NCI-H187 (cell line): ENCODE measurements around the gene ZNF511.
"Not testable (repeated sequence)": the region's sequence is repeated elsewhere in the genome, so short reads cannot be mapped to it uniquely, and the experiment has no call there.

Experiments
- DNase-seq, 2 experiments: peaks; one replicate each; lab custom pipeline; 2025; lab: John Stamatoyannopoulos, UW

ZNF511 gene

DNA sequence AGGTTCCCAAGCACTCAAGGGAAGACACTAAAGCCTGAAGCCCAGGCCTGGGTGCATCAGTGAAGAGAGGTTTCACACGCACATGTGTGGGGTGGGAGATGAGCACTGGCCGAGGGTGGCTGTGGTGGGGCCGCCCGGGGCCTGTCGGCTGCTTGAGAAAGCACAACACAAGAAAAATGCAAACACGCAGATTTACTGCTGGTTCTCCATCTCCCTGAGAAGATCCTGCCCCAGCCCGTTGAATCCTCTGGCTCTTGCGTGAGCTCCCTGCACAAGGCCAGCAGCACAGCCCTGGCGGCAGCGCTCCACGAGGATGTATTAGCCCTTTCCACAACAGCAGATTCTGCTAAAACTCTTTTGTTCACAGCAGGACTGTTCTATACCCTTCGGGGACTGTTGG, 6.2 kb downstream of the ZNF511 start:
- no peak for DNase-seq

DNA sequence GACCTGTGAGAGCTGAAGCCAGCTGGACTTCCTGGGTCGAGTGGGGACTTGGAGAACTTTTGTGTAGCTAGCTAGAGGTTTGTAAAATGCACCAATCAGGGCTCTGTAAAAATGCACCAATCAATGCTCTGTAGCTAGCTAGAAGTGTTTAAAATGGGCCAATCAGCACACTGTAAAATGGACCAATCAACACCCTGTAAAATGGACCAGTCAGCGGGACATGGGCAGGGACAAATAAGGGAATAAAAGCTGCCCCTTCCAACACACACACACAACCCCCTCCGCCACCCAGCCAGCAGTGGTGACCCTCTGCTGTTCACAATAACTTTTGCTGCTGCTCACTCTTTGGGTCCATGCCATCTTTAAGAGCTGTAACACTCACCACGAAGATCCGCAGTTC, 7.1 kb downstream of the ZNF511 start:
- no peak for DNase-seq

DNA sequence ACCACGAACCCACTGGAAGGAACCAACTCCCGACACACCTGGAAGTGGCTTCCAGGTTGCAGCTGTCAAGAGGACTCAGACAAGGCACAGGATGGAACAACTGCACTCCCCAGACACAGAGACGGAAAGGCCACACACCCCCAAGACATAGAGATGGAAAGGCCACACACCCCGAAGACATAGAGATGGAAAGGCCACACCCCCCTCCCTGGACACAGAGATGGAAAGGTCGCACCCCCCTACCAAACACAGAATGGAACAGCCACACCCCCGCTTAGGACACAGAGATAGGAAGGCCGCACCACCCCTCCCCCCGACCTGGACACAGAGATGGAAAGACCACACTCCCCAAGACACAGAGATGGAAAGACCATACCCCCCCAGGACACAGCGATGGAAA, 7.6 kb downstream of the ZNF511 start:
- DNase-seq = no peak

DNA sequence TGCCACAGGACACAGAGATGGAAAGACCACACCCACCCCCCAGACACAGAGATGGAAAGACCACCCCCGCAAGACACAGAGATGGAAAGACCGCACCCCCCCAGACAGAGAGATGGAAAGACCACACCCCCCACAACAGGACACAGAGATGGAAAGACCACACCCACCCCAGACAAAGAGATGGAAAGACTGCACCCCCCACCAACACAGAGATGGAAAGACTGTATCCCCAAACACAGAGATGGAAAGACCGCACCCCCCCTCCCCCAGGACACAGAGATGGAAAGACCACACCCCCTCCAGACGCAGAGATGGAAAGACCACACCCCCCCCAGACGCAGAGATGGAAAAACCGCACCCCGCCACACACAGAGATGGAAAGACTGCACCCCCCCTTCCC, 8.0 kb downstream of the ZNF511 start:
- DNase-seq = no peak

DNA sequence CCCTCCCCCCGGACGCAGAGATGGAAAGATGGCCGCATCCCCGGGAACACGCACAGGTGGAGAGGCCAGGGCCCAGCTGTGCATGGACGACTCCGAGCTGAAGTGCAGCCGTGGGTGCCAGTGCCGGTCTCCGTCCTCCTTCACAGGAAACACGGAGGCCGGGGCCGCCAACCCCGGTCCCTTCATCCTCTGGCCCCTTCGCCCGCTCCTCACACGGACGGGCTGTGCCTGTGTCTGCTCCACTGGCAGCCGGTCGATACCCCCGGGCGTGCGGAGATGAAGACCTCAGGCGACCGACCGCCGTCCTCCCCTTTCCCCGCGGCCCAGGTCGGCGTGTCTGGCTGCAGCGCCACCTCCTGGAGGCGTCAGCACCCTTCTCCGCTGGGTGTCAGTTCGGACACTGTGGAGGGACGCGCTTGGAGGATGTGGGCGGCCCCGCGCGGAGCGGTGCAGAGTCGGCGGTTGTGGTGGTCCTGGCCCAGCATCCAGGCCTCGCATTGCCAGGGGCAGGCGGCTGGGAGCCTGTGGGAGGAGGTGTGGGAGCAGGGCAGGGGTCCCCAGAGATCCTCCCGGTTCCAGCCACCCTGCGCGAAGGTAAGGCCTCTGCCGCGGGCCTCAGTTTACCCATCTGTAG, 9.9 kb downstream of the ZNF511 start:
- peak; percentile 45 to 51 for DNase-seq

DNA sequence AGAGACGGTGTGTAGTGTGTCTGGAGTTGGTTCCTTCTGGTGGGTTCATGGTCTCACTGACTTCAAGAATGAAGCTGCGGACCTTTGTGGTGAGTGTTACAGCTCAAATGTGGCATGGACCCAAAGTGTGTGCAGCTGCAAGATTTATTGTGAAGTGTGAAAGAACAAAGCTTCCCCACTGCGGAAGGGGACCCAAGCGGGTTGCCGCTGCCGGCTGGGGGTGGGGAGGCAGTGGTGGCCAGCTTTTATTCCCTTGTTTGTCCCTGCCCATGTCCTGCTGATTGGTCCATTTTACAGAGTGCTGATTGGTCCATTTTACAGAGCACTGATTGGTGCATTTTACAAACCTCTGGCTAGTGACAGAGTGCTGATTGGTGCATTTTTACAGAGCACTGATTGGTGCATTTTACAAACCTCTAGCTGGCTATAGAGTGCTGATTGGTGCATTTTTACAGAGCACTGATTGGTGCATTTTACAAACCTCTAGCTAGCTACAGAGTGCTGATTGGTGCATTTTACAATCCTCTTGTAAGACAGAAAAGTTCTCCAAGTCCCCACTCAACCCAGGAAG, 12.2 kb downstream of the ZNF511 start:
- DNase-seq = not testable (repeated sequence)

DNA sequence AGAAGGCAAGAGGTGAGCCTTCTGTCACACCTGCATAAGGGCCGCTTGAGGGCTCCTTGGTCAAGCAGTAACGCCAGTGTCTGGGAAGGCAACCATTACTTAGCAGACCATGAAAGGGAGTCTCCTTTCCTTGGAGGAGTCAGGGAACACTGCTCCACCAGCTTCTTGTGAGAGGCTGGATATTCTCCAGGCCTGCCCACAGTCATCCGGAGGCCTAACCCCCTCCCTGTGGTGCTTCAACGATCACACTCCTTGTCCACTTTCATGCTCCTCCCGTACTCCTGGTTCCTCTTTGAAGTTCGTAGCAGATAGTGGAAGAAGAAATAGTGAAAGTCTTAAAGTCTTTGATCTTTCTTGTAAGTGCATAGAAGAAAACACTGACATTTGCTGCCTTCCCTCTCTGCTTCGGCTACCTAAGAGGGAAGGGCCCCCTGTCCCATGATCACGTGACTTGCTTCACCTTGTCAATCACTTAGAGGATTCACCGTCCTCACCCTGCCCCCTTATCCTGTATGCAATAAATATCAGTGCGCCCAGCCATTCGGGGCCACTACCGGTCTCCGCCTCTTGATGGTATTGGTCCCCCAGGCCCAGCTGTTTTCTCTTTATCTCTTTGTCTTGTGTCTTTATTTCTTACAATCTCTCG, 13.5 kb downstream of the ZNF511 start:
- DNase-seq = not testable (repeated sequence)

DNA sequence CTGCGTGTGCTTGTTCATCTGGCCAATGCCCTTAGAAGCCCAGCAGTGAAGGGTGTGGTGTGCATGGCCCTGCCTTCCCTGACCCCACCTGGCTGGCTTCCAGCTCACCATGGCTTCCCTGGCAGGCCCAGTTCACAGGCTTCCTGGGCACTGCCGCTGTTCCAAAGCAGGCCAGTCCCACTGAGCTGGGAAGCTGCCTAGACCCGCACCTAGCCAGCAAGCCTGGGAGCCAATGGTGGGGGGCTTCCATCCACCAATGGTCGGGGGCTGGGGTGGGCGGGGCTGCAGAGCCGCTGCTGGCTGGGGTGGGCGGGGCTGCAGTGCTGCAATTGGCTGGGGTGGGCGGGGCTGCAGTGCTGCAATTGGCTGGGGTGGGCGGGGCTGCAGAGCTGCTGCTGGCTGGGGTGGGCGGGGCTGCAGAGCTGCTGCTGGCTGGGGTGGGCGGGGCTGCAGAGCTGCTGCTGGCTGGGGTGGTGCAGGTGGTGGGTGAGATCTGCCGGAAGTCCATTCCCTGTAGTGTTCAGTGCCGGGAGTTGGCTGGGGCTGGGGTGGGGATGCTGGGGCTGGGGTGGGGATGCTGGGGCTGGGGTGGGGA, 15.6 kb downstream of the ZNF511 start:
- peak; percentile 21 to 52 for DNase-seq

DNA sequence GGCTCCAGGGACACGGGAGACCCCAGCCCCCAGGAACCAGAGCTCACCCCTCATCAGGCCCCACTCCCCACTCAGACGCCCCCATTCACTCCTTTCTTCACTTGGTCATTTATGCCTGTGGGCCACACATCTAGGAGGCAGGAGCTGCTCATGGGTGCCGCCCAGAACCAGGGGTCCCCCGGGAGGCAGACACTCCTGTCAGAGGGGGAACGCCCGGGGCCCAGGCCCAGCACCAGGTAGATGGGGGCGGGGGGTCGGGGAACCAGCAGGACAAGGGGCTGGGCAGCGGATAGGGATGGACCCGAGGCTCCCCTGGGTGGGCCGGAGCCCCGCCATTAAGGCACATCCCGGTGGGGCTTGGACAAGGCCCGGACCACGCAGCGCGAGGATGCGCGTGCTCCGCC, 16.1 kb downstream of the ZNF511 start:
- no peak for DNase-seq

DNA sequence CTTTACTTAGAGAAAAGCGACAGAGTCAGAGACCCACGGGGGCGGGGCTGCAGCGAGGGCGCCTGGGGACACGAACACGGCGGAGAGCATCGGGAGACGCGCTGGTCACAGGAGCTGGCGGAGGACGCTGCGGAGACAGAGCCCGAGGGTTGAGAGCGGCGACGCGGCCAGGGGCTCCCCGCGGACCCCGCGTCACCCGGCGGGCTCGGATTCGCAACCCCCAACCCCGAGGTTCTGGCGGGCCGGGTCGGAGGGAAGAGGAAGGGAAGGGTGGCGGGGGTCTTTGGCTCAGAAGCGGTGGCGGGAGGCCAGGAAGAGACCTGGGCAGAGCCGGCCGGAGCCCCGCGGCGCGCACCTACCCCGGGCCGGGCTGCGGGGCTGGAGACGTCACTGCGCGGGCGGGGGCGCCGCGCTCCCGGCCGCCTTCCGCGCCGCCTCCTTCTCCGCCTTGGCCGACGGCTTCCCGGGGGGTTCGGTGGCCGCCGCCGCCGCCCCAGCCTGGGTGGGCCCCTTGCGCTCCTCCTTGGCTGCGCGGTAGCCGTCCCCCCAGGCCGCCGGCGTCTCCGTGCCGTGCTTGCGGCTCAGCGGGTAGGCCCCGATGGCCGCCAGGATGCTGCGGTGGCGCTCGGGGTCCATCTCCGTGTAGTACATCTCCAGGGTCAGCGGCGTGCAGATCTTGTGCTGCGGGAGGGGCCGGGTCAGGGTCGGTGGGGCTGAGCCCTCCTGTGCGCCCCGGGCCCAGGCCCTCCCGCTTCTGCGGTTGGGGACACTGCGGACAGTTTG, 16.9 kb downstream of the ZNF511 start:
- DNase-seq = no peak

DNA sequence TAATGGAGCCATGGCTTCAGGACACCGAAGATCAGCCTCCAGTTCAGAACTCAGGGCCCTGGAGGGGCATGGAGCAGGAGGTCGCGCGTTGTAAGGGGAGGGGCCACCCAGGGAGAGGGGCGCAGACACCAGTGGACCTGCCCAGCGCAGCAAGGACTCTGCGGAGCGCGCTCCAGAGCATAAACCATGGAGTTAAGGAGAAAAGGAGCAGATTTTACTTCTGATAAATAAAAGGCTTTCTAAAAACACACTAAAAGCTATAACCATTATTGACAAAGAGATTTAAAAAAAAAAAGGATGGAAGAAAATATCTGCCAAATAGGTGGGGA, 17.5 kb downstream of the ZNF511 start:
- DNase-seq = no peak

DNA sequence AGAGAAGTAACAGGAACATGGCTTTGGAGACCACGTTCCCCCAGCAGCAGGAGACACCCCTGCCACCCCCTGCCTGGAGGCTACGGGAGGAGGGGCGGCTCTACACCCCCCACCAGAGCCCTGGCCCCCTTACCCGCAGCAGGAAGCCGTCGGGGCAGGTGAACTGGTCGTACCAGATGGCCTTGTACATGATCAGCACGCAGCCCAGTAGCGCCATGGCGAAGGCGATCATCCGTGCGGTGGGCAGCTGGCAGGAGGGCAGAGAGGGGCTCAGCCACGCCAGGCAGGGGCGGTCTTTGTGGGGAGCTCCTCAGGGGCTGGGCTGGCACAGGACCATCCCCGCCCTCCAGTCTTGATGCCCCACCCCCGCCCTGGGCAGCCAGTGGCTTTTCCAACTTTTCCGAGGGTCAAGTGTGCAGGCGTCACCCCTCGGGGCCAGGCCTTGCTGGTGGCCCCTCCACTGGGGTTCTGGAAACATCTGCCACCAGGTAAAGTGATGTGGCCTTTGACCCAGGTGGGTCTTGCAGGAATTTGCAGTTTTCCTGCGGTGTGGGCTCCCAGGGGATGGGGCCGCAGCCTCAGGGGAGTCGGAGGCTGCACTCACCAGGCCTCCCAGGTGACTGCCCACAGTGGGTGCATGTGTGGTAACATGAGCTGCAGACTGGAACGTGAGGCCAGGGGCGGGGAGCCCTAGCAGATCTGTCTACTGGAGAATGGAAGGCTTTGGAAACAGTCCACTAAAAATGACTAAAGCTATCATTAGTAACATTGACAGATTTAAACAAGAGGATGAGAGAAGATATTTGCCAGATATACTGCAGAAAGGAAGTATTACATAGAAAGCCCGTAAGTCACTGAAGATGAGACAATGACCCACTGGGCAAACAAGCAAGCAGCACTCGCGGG, 18.3 kb downstream of the ZNF511 start:
- no peak for DNase-seq

DNA sequence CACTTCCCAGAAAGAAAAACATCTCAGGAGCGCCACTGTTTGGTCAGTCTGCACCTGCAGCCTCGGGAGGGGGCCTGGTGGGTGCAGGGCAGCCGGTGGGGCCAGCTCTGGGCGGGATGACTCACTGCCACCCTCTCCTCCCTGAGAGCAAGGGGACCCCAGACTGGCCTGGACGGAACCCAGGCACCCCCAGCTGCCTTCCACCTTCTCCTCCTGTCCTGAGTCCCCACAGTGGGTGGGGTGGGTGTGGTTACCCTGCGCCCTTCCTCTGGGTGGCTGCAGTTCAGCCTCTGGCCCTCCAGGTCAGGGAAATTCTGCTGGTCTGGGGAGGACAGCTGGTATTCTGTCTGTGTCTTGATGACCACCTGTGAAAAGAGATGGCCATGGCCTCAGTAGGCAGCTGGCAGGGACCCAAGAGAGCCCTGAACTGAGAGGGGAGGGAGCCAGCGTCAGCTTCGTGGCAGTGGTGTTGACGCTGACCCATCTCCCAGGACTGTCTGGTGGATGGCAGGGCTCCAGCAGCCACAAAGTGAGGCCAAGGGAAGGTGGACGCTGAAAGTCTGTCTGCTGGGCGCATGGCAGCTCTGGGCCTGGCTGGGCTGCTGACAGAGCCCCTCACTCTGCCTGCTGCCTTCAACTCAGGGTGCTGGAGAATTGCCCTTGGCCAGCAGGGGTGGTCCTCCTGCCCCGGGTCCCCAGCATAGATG, 19.1 kb downstream of the ZNF511 start:
- no peak for DNase-seq

DNA sequence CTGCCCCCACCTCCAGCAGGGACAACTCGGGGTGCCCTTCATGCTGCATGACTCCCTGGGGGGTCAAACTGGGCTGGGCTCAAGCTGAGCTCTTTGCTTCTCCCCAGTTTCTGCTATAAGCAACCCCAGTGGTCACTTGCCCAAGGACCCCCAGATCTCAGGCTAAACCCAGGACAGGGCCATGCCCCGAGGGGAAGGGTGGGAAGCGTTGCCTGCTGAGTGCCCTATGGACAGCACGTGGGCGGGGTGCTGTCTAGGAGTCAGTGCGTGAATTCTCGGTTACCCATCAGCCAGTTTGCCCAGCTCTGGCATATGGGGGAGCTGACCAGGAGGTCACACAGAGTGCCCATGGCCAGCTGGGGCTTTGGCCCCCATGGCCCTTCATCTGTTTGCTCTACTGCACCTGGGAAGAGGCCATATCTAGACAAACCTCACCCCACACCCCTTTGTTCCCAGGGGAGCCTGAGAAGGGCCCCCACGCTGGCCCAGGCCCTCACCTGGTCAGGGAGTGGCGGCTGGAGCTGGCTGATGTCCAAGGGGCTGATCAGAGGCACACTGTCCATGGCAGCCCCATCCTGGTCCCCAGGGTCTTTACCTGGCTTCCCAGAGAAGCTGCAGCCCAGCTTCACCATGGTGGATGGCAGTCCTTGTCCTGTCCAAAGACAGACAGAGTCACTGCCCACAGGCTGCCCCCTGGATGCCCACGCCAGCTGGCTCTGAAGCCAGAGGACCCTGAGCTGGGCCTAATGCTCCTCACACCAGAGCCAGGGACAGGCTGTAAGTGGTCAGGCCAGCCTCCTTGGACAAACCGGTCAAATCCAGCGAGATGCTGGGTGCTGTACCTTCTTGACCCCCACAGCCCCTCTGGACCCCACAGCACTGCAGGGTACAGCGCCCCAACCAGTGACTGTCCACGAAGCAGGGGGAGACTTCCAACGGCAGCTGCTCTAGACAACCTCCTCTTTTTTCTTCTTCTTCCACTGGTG, 19.9 kb downstream of the ZNF511 start:
- DNase-seq = no peak

DNA sequence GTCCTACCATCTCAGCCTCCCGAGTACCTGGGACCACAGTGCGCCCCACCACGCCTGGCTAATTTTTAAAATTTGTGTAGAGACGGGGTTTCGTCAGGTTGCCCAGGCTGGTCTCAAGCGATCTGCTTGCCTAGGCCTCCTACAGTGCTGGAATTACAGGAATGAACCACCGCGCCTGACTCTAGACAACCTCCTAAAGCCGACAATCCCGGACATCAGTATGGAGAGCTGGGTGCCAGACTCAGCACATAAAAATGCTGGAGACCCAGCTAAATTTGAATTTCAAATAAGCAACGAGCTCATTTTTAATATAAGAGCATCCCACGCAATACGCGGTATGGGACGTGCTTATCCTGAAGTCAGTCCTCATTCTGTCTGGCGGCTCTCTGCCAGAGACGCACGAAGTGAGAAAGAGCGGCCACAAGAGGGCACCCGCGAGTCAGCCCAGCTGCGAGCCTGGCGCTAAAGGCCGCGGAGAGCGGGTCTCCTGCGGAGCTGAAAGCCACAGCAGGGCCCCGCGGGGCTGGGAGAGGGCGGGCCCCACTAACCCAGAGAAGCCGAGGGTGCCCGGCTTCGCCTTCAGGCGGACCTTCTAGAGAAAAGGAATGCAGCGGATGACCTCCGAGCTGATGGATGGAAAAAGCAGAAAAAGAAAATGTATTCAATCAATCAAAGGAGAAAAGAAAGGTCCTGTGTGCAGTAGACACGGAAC, 20.9 kb downstream of the ZNF511 start:
- DNase-seq = peak; percentile 26 to 34

DNA sequence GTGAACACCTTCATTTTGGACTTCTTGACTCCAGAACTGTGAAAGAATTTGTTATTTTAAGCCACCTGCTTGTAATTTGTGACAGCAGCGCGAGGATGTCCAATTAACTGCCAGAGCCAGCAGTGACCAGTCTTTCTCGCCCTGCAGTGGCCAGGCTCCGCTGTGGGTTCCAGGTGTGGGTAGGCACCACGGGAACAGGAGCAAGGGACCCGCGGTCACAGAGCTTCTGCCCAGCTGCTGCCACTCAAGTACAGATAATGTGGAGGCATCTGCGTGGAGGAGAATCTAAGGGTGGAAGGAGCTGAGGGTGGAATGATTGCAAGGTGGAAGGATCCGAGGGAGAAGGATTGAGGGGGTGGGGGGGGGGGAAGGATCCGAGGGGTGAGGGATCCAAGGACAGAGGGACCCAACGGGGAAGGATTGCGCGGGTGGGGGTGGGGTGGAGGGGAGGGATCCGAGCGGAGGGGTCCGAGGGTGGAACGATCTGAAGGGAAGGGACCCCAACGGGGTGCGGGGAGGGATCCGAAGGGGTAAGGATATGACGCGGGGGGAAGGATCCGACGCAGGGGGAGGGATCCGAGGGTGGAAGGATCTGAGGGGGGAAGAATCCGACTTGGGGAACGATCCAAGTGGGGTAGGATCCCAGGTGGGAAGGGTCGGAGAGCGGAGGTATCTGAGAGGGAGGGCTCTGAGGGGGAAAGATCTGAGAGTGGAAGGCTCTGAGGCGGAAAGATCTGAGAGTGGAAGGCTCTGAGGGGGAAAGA, 24.4 kb downstream of the ZNF511 start:
- DNase-seq = no peak

DNA sequence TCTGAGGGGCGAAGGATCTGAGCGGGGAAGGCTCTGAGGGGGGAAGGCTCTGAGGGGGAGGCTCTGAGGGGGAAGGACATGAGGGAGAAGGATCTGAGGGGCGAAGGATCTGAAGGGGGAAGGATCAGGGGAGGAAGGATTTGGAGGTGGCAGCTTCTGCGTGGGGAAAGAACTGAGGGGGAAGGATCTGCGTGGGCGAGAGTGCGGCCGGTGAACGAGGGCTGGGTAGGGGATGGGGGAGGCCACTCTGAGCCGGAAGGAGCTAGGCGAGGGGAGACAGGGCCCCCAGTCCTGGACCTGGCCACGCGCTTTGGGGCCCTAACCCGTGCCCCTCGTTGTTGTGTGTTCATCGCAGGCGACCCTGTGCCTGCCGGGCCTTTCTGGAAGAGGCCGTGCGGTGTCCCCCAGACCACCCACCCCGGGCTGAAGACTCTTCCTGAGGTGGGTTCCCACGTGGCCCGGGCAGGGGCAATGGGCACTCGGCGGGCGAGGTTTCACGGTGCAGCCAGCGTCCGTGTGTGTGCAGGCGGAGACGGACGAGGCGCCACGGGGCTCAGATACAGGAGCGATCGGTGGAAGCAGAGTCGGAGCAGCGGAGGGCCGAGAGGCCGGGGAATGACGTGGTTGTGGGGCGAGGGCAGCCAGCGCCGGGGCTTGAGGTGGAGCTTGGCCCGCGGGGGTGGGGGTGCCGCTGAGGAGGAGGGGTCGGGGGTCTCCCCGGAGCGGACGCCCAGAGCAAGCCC, 26.0 kb downstream of the ZNF511 start:
- DNase-seq = no peak
